ENCODE measurements around the gene PEPD.

The PEPD gene

DNA sequence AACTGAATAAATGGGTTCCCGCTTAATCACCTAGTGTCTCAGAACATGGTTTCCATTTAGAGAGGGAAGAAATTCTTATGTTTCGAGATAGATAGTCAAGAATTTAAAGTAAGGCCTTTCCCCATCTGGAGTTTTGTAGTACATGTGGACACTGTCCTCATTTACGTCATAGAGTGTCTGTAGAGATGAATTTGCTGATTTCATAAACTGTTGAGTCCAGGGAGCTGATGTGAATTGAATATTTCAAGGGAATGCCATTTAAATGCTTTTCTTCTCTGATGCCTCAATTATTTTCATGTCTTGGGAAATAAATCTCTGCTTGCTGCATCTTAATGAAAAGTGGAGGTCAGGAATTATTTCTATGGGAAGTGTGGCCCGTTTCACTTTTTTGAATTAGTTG lies 138.6 kb downstream of the PEPD start:
- H3K27me3 ChIP-seq (ENCODE audit: control insufficient read depth, insufficient read depth, low read length, poor library complexity, severe bottlenecking), result no peaks in the 10 kb centered on the region
- H3K27ac ChIP-seq (ENCODE audit: insufficient read depth, low read depth, low read length, poor library complexity, severe bottlenecking), result no peak overlapping the region
- peaks cover 11% of the 10 kb centered on the region for H3K4me1 ChIP-seq (ENCODE audit: control insufficient read depth, insufficient read depth, low read length)
- H3K4me3 ChIP-seq (ENCODE audit: insufficient read depth, low read depth, low read length), result no peak overlapping the region
- WGBS, 2 experiments, result 96 to 97% methylated on average over 4 of the region's 4 CpGs
- H3K36me3 ChIP-seq (ENCODE audit: control insufficient read depth, insufficient read depth, low read length), result no peaks in the 10 kb centered on the region
- H3K9me3 ChIP-seq (ENCODE audit: control insufficient read depth, low read length), result no peaks in the 10 kb centered on the region

DNA sequence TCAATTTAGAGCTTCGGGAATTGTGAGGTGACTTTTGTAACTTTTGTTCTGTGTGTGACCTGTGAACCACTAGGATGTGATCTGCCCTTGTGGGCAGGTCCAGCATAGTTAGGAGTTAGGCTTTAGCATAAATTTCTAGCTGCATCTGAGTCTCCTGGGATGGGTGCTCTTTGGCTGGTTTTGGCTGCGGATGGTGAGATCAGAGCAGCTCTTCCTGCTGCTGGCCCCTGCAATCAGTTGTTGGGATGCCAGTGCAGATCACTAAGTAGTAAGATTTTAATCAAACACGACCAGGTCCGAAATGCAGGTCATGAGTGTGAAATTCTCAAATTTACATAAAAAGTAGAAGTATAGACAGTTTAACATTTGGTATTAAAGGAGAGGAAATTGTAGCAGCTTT lies 139.6 kb downstream of the PEPD start:
- Histone ChIP-seq H3K4me1 (ENCODE audit: control insufficient read depth, insufficient read depth, low read length) (peaks cover 15% of the 10 kb centered on the region), H3K4me3 (ENCODE audit: insufficient read depth, low read depth, low read length) (no peak overlapping the region), H3K36me3 (ENCODE audit: control insufficient read depth, insufficient read depth, low read length) (no peaks in the 10 kb centered on the region), H3K27ac (ENCODE audit: insufficient read depth, low read depth, low read length, poor library complexity, severe bottlenecking) (no peak overlapping the region), H3K27me3 (ENCODE audit: control insufficient read depth, insufficient read depth, low read length, poor library complexity, severe bottlenecking) (no peaks in the 10 kb centered on the region), H3K9me3 (ENCODE audit: control insufficient read depth, low read length) (no peaks in the 10 kb centered on the region)
- WGBS, 2 experiments, result 90 to 92% methylated on average over 4 of the region's 4 CpGs

DNA sequence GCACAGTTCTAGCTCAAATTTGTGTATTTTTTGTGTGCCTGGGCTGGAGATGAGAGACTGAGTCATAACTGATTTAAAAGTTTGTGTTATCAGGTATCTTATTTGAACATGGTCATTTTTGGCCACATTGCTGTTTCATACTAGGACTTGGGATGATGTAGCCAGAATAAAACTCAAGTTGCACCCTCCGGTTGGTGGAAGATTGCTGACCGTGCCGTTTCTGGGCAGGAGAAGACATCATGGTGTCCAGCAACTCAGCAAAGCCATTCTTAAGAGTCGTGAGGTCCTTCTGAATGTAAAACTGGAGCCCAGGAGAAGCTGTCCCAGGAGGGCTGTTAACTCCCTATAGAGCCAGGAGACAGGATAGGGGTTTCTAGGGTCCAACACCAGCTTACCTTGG lies 140.5 kb downstream of the PEPD start:
- Histone ChIP-seq H3K36me3 (ENCODE audit: control insufficient read depth, insufficient read depth, low read length) (no peaks in the 10 kb centered on the region), H3K27me3 (ENCODE audit: control insufficient read depth, insufficient read depth, low read length, poor library complexity, severe bottlenecking) (no peaks in the 10 kb centered on the region), H3K4me3 (ENCODE audit: insufficient read depth, low read depth, low read length) (no peak overlapping the region), H3K27ac (ENCODE audit: insufficient read depth, low read depth, low read length, poor library complexity, severe bottlenecking) (no peak overlapping the region), H3K9me3 (ENCODE audit: control insufficient read depth, low read length) (no peaks in the 10 kb centered on the region), H3K4me1 (ENCODE audit: control insufficient read depth, insufficient read depth, low read length) (peaks cover 16% of the 10 kb centered on the region)
- 94 to 95% methylated on average over 4 of the region's 4 CpGs for WGBS, 2 experiments

DNA sequence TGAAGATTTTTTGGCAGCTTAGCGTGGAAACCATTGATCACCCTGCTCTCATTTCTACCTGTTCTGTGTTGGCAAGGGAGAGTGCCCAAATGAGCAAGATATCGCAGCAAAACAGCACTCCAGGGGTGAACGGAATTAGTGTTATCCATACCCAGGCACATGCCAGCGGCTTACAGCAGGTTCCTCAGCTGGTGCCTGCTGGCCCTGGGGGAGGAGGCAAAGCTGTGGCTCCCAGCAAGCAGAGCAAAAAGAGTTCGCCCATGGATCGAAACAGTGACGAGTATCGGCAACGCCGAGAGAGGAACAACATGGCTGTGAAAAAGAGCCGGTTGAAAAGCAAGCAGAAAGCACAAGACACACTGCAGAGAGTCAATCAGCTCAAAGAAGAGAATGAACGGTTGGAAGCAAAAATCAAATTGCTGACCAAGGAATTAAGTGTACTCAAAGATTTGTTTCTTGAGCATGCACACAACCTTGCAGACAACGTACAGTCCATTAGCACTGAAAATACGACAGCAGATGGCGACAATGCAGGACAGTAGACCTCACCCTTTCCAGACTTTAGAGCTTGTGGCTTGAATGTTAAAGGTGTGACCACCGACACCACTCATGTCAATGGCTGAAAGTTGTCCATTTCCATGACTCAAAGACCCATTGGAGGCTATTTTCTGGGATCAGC lies 142.3 kb downstream of the PEPD start:
- no peaks in the 10 kb centered on the region for H3K9me3 ChIP-seq (ENCODE audit: control insufficient read depth, low read length)
- peaks cover 26% of the 10 kb centered on the region for H3K4me1 ChIP-seq (ENCODE audit: control insufficient read depth, insufficient read depth, low read length)
- H3K4me3 ChIP-seq (ENCODE audit: insufficient read depth, low read depth, low read length), result no peak overlapping the region
- H3K36me3 ChIP-seq (ENCODE audit: control insufficient read depth, insufficient read depth, low read length), result no peaks in the 10 kb centered on the region
- H3K27me3 ChIP-seq (ENCODE audit: control insufficient read depth, insufficient read depth, low read length, poor library complexity, severe bottlenecking), result peaks cover 9% of the 10 kb centered on the region
- WGBS, 2 experiments, result 93 to 94% methylated on average over 16 of the region's 16 CpGs
- H3K27ac ChIP-seq (ENCODE audit: insufficient read depth, low read depth, low read length, poor library complexity, severe bottlenecking), result no peak overlapping the region

DNA sequence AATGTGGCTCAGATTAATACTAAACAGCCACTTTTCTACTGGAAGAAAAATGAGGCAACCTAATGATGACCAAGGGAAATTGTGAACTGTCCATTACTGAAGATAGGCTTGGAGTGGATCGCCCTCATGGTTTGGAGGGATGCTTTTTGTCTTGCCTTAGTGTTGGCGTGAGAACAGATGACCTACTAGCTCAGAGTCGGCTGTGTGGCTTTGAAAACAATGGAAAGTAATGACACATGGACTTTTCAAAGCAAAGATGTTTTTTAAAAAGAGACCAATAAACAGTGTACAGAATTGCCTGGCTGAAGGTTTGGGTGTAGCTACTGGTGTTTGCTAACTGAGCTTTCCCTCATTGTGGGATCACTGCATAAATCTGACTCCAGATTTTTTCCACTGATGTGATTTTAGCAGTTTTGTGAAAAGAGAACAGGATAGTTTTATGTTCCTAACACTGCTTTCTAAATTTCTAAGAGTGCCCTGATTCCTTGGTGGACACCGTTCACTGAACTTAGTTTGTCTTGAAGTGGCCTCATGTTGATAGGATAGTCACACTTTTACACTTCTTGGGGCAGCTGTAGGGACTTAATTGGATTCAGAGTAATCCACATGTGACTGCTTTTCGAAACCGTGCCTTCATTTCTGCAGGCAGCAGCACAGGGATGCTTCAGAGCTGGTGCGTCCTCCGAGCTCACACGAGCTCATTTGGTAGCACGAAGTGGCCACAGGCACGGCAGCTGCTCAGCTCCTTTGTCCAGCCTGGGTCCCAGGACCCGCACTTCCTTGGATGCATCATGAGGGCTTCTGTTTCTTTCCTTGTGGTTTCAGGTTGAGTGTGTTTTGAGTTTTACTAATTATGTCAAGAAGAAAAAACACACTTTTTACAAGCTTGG lies 143.8 kb downstream of the PEPD start:
- H3K27me3 ChIP-seq (ENCODE audit: control insufficient read depth, insufficient read depth, low read length, poor library complexity, severe bottlenecking), result peaks cover 11% of the 10 kb centered on the region
- 75 to 79% methylated on average over 12 of the region's 12 CpGs for WGBS, 2 experiments
- H3K36me3 ChIP-seq (ENCODE audit: control insufficient read depth, insufficient read depth, low read length), result no peaks in the 10 kb centered on the region
- no peak overlapping the region for H3K27ac ChIP-seq (ENCODE audit: insufficient read depth, low read depth, low read length, poor library complexity, severe bottlenecking)
- H3K9me3 ChIP-seq (ENCODE audit: control insufficient read depth, low read length), result no peaks in the 10 kb centered on the region
- H3K4me1 ChIP-seq (ENCODE audit: control insufficient read depth, insufficient read depth, low read length), result peaks cover 26% of the 10 kb centered on the region
- H3K4me3 ChIP-seq (ENCODE audit: insufficient read depth, low read depth, low read length), result no peak overlapping the region

DNA sequence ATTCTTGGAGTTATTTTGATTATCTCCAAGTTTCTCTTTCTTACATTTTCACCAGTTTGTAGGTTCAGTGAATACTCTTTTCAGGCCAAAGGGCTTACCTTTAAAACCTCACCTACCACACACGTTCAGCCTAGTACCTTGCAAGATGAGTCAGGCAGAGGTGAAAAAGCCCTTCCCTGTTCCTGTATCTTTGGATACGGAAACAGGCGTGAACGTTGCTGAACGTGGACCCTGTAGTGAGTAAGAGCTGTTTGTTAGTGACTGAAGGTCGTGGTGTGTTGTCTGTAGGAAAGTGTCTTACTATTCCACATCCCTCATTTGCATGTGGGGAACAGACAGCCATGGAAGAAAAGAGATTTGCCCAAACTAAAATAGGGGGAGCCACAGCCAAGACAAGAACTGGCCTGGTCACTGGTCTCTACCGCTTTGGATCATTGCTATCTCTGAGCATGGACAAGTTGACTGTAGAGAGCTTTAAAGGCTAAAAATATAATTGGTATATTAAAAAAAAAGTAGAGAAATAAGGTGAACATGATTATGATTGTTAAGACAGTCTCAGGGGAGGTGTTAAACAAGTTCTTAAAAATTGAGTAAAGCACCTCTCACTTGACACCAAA lies 144.5 kb downstream of the PEPD start:
- H3K27me3 ChIP-seq (ENCODE audit: control insufficient read depth, insufficient read depth, low read length, poor library complexity, severe bottlenecking), result peaks cover 11% of the 10 kb centered on the region
- no peak overlapping the region for H3K27ac ChIP-seq (ENCODE audit: insufficient read depth, low read depth, low read length, poor library complexity, severe bottlenecking)
- no peaks in the 10 kb centered on the region for H3K36me3 ChIP-seq (ENCODE audit: control insufficient read depth, insufficient read depth, low read length)
- peaks cover 26% of the 10 kb centered on the region for H3K4me1 ChIP-seq (ENCODE audit: control insufficient read depth, insufficient read depth, low read length)
- 86 to 89% methylated on average over 7 of the region's 7 CpGs for WGBS, 2 experiments
- H3K4me3 ChIP-seq (ENCODE audit: insufficient read depth, low read depth, low read length), result no peak overlapping the region
- no peaks in the 10 kb centered on the region for H3K9me3 ChIP-seq (ENCODE audit: control insufficient read depth, low read length)

DNA sequence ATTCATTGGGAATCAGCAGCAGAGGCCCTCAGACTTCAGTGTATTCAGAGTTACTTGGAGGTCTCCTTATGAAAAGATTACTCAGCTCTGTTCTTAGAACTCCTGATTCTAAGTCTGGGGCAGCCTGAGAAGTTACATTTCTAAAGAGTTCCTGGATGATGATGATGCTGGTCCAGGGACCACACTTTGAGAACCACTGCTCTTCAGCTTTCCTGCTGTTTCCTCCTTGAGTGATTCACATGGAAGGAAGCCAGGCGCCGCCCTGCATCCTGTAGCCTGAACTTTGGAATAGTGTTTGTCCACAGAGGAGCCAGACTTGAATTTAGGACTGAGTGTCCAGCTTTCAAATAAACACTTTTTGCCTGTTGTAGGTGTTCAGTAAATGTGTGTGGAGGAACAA lies 145.2 kb downstream of the PEPD start:
- Histone ChIP-seq H3K27me3 (ENCODE audit: control insufficient read depth, insufficient read depth, low read length, poor library complexity, severe bottlenecking) (peaks cover 11% of the 10 kb centered on the region), H3K36me3 (ENCODE audit: control insufficient read depth, insufficient read depth, low read length) (no peaks in the 10 kb centered on the region), H3K4me3 (ENCODE audit: insufficient read depth, low read depth, low read length) (no peak overlapping the region), H3K4me1 (ENCODE audit: control insufficient read depth, insufficient read depth, low read length) (peaks cover 26% of the 10 kb centered on the region), H3K9me3 (ENCODE audit: control insufficient read depth, low read length) (no peaks in the 10 kb centered on the region), H3K27ac (ENCODE audit: insufficient read depth, low read depth, low read length, poor library complexity, severe bottlenecking) (no peak overlapping the region)
- whole genome bisulfite sequencing, 2 experiments, result 81 to 86% methylated on average over 2 of the region's 2 CpGs

DNA sequence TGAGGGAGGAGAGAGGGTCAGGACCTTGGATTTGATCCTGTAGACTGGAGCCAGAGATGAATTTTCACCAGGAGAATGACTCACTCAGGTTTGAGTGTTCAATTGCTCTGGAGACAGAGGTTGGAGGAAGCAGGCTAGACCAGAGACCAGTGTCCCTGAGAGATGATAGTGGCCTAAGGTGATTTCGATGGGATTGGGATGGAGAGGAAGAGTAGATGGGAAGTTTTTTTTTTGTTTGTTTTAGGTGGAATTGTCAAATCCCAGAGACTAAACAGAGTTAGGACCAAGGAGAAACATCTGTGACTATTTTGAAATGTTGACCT lies 145.8 kb downstream of the PEPD start:
- Histone ChIP-seq H3K36me3 (ENCODE audit: control insufficient read depth, insufficient read depth, low read length) (no peaks in the 10 kb centered on the region), H3K4me1 (ENCODE audit: control insufficient read depth, insufficient read depth, low read length) (peaks cover 26% of the 10 kb centered on the region), H3K27ac (ENCODE audit: insufficient read depth, low read depth, low read length, poor library complexity, severe bottlenecking) (no peak overlapping the region), H3K4me3 (ENCODE audit: insufficient read depth, low read depth, low read length) (no peak overlapping the region), H3K9me3 (ENCODE audit: control insufficient read depth, low read length) (no peaks in the 10 kb centered on the region), H3K27me3 (ENCODE audit: control insufficient read depth, insufficient read depth, low read length, poor library complexity, severe bottlenecking) (peaks cover 11% of the 10 kb centered on the region)
- 89 to 97% methylated on average over 1 of the region's 1 CpG for WGBS, 2 experiments

DNA sequence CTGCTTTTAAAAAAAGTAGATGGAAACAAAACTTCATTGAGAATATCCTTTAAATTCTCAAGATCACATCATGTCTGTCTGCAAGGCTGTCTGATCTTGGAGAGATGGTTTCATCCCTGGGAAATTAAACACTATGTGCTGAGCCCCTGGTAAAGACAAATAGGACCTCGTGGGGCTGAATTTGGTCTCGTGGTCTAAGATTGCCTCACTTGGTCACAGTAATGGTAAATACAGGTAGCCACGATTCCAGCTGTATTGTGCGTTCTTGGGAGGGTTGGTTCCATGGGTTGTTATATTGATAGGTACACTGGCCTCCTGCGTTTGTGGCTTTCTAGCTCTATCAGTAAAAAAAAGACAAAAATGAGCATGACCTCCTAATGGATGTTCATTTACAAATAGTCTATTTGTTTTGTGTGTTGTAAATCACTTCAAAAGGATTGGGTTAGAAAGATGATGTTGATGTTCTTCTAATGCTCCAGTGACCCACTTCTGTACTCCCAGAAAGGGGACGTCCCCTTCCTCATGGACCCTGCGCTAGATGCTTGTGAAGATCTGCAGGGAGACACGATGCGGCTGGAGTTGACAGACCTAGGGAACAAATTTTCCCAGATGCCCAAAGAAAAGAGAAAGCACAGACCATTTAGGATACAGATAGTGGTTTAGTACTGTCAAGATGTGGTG lies 146.3 kb downstream of the PEPD start:
- H3K4me3 ChIP-seq (ENCODE audit: insufficient read depth, low read depth, low read length), result peak overlapping the region; percentile 83
- no peaks in the 10 kb centered on the region for H3K9me3 ChIP-seq (ENCODE audit: control insufficient read depth, low read length)
- no peak overlapping the region for H3K27ac ChIP-seq (ENCODE audit: insufficient read depth, low read depth, low read length, poor library complexity, severe bottlenecking)
- H3K36me3 ChIP-seq (ENCODE audit: control insufficient read depth, insufficient read depth, low read length), result no peaks in the 10 kb centered on the region
- peaks cover 26% of the 10 kb centered on the region for H3K4me1 ChIP-seq (ENCODE audit: control insufficient read depth, insufficient read depth, low read length)
- 88 to 93% methylated on average over 9 of the region's 9 CpGs for WGBS, 2 experiments
- peaks cover 11% of the 10 kb centered on the region for H3K27me3 ChIP-seq (ENCODE audit: control insufficient read depth, insufficient read depth, low read length, poor library complexity, severe bottlenecking)

DNA sequence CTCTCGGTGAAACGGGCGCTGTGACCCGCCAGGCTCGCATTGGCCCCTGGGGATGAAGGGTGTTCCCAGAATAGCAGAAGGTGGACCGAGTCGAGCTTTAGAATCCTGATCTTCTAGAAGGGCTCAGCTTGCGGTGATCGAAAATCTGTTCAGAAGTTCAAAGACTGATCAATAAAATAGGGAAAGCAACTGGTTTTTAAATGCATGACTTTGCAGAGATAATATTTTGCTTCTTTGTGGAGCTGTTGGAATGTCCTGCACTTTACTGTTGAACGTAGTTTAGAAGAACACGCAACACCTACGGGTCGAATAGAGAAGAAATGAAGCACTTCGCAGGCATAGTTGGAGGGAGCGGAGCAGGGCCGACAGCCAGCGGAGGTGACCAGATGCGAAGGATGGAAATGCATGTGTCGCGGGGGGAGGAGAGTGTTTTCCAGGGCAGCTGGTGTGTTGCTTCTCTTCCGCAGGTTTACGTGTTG lies 147.3 kb downstream of the PEPD start:
- no peak overlapping the region for H3K27ac ChIP-seq (ENCODE audit: insufficient read depth, low read depth, low read length, poor library complexity, severe bottlenecking)
- H3K27me3 ChIP-seq (ENCODE audit: control insufficient read depth, insufficient read depth, low read length, poor library complexity, severe bottlenecking), result peaks cover 11% of the 10 kb centered on the region
- H3K4me3 ChIP-seq (ENCODE audit: insufficient read depth, low read depth, low read length), result peak overlapping the region; percentile 83
- no peaks in the 10 kb centered on the region for H3K9me3 ChIP-seq (ENCODE audit: control insufficient read depth, low read length)
- no peaks in the 10 kb centered on the region for H3K36me3 ChIP-seq (ENCODE audit: control insufficient read depth, insufficient read depth, low read length)
- H3K4me1 ChIP-seq (ENCODE audit: control insufficient read depth, insufficient read depth, low read length), result peaks cover 25% of the 10 kb centered on the region
- WGBS, 2 experiments, result 2% methylated on average over 22 of the region's 22 CpGs

Measured in ectodermal cell (in vitro differentiated cells).